HepG2 (cell line): ENCODE data around the gene MYCBPAP. TPM values are rescaled to one million over a fixed set of nuclear protein-coding genes. Genes with fewer than 3 reads are reported as not detected.

Experiments
- ATAC-seq: fragments of 200-7000 bp; cut with Tn5 transposase; 3 replicates; pipeline ENCODE4 v1.9.1; 2020; ENCODE audit warnings: mild to moderate bottlenecking, moderate library complexity
- BruUV-seq: library from RNA; stranded (reverse); fragments of 400-500 nt; replicated peaks from 2 replicates; lab custom pipeline; 2021; lab: Mats Ljungman, UMichigan
- CTCF ChIA-PET: fragments of 300-600 bp; formaldehyde crosslinking; extraction: SDS; loops from one replicate; lab custom pipeline; 2021; ENCODE audit warnings: low total read pairs, inconsistent platforms, low intra/inter-chr PET ratio; lab: Yijun Ruan, JAX
- POLR2A ChIA-PET: fragments of 350-600 bp; sonication (Branson Sonifier 250); formaldehyde crosslinking; loops from one replicate; lab custom pipeline; 2020; ENCODE audit warnings: antibody characterized with exemption, inconsistent platforms; lab: Yijun Ruan, JAX
- DNase-seq: peaks from one replicate; pipeline ENCODE4 v3.0.0-alpha.2; 2015; ENCODE audit warnings: low spot score
- FAIRE-seq: peaks from 3 replicates; lab custom pipeline; 2011; peaks lifted over from hg19 to GRCh38; lab: Jason Lieb, UNC
- H2AFZ ChIP-seq: one replicate; pipeline ENCODE4 v1.6.1; 2011; ENCODE audit warnings: low read length, inconsistent platforms
- H3K27ac ChIP-seq: fragments of 300-600 bp; 3 replicates; pipeline ENCODE4 v1.8.0; 2011; ENCODE audit warnings: mixed run types, mild to moderate bottlenecking, mixed read lengths, low read length, inconsistent platforms; ENCODE audit not compliant: insufficient read depth; ENCODE audit errors: extremely low read length
- H3K27me3 ChIP-seq, 2 experiments: fragments of 200-600 bp in 1 of 2; 2 replicates in 1 of 2; 3 replicates in 1 of 2; pipeline versions ENCODE4 v1.6.0 to v1.8.0; 2011; ENCODE audit warnings: low read length in 2 of 2, mild to moderate bottlenecking in 2 of 2, moderate library complexity in 2 of 2, inconsistent platforms in 1 of 2; ENCODE audit not compliant: insufficient read depth in 2 of 2, control insufficient read depth in 1 of 2
- H3K36me3 ChIP-seq, 2 experiments: fragments of 200-600 bp in 1 of 2; replicated peaks in 1 of 2; 2 replicates in 1 of 2; 3 replicates in 1 of 2; pipeline versions ENCODE4 v1.5.1 to v1.8.0; 2011; ENCODE audit warnings: low read length in 2 of 2, inconsistent platforms in 1 of 2; ENCODE audit not compliant: insufficient read depth in 2 of 2, control insufficient read depth in 1 of 2
- H3K4me1 ChIP-seq: 2 replicates; pipeline ENCODE4 v1.5.1; 2012; ENCODE audit warnings: low read length, inconsistent platforms; ENCODE audit not compliant: insufficient read depth
- H3K4me2 ChIP-seq: 2 replicates; pipeline ENCODE4 v1.6.0; 2011; ENCODE audit warnings: low read depth, low read length, inconsistent platforms
- H3K4me3 ChIP-seq, 3 experiments: fragments of 200-600 bp in 1 of 3; sonication (generic), shearing (Covaris generic) in 1 of 3; replicated peaks in 1 of 3; 2 replicates each; pipeline ENCODE4 v1.5.1; 2011 to 2016; ENCODE audit warnings: low read length in 3 of 3, inconsistent platforms in 2 of 3, low read depth in 2 of 3, mild to moderate bottlenecking in 2 of 3, control low read depth in 1 of 3, mixed read lengths in 1 of 3; ENCODE audit not compliant: insufficient read depth in 1 of 3
- H3K79me2 ChIP-seq: one replicate; pipeline ENCODE4 v1.6.1; 2011; ENCODE audit warnings: low read length, inconsistent platforms; ENCODE audit not compliant: insufficient read depth
- H3K9ac ChIP-seq: 2 replicates; pipeline ENCODE4 v1.6.0; 2011; ENCODE audit warnings: mild to moderate bottlenecking, low read depth, low read length, inconsistent platforms; ENCODE audit not compliant: insufficient read depth
- H3K9me3 ChIP-seq: 2 replicates; pipeline ENCODE4 v1.5.1; 2012; ENCODE audit warnings: mild to moderate bottlenecking, low read length
- H4K20me1 ChIP-seq: 2 replicates; pipeline ENCODE4 v1.6.0; 2011; ENCODE audit warnings: inconsistent platforms, mild to moderate bottlenecking, low read length, moderate library complexity; ENCODE audit not compliant: insufficient read depth
- DRAP1 ChIP-seq: IDR thresholded peaks from 2 replicates; pipeline ENCODE4 v1.6.1; 2016; ENCODE audit warnings: missing genetic modification reagents, missing compliant biosample characterization
- HES4 ChIP-seq: sonication (generic); formaldehyde crosslinking; IDR thresholded peaks from 2 replicates; pipeline ENCODE4 v1.9.0; 2021; ENCODE audit warnings: mild to moderate bottlenecking, missing genetic modification reagents, borderline replicate concordance
- MAX ChIP-seq: IDR thresholded peaks from 2 replicates; pipeline ENCODE4 v1.6.1; 2012; ENCODE audit warnings: inconsistent platforms
- RFX5 ChIP-seq: IDR thresholded peaks from 2 replicates; pipeline ENCODE4 v1.6.1; 2011; ENCODE audit warnings: low read depth, low read length, improper control_type of control experiment
- WIZ ChIP-seq: sonication (generic); formaldehyde crosslinking; IDR thresholded peaks from 2 replicates; pipeline ENCODE4 v1.5.1; 2020; ENCODE audit warnings: mild to moderate bottlenecking, missing genetic modification reagents
- XRCC5 ChIP-seq: fragments of 200-400 bp; formaldehyde crosslinking; optimal IDR thresholded peaks from 2 replicates; pipeline ENCODE3; 2017; ENCODE audit warnings: mild to moderate bottlenecking, low read length
- ZFP62 ChIP-seq: sonication (generic); formaldehyde crosslinking; IDR thresholded peaks from 2 replicates; pipeline ENCODE4 v1.4.0; 2020; ENCODE audit warnings: missing genetic modification reagents
- ZKSCAN5 ChIP-seq: sonication (generic); formaldehyde crosslinking; IDR thresholded peaks from 2 replicates; pipeline ENCODE4 v1.5.1; 2020; ENCODE audit warnings: mild to moderate bottlenecking, missing genetic modification reagents
- ZNF17 ChIP-seq: sonication (generic); formaldehyde crosslinking; IDR thresholded peaks from 2 replicates; pipeline ENCODE4 v1.5.0; 2020; ENCODE audit warnings: mild to moderate bottlenecking, missing genetic modification reagents
- ZNF274 ChIP-seq: sonication (generic); formaldehyde crosslinking; IDR thresholded peaks from 2 replicates; pipeline ENCODE4 v1.5.1; 2020; ENCODE audit warnings: mild to moderate bottlenecking, missing genetic modification reagents
- ZNF354B ChIP-seq: sonication (generic); formaldehyde crosslinking; IDR thresholded peaks from 2 replicates; pipeline ENCODE4 v1.8.0; 2022; ENCODE audit warnings: mild to moderate bottlenecking, missing genetic modification reagents
- ZNF543 ChIP-seq: sonication (generic); formaldehyde crosslinking; IDR thresholded peaks from 2 replicates; pipeline ENCODE4 v1.4.0; 2020; ENCODE audit warnings: mild to moderate bottlenecking, missing genetic modification reagents
- ZNF614 ChIP-seq: IDR thresholded peaks from 2 replicates; pipeline ENCODE4 v1.6.1; 2018; ENCODE audit warnings: missing biosample characterization, missing genetic modification reagents, inconsistent platforms, borderline replicate concordance
- ZNF891 ChIP-seq: sonication (generic); formaldehyde crosslinking; IDR thresholded peaks from 2 replicates; pipeline ENCODE4 v1.5.0; 2020; ENCODE audit warnings: mild to moderate bottlenecking, missing genetic modification reagents
- WGBS: methylation state at CpG from one replicate; pipeline ENCODE4 v1.1.6; 2017; ENCODE audit warnings: low lambda C conversion rate; 5-methylcytosine and 5-hydroxymethylcytosine counted together
- in situ Hi-C: cut with HindIII; loops from 2 replicates; pipeline ENCODE4 v1.10.0; 2017; ENCODE audit warnings: low pct_unique_long_range_greater_than_20kb; ENCODE audit not compliant: extremely low pct_ligation_motif_present
- intact Hi-C: fragments of 100-400 bp; cut with micrococcal nuclease; formaldehyde crosslinking; loops from one replicate; pipeline ENCODE4 v1.10.0; 2022; ENCODE audit not compliant: unreplicated experiment
- polyA plus RNA-seq, 8 experiments: library from polyadenylated mRNA; depleted of rRNA in 3 of 8; stranded (reverse) in 7 of 8; unstranded in 1 of 8; fragments of >200 nt; fragmentation: Illumina TruSeq in 4 of 8; extraction: Trizol in 4 of 8; gene quantifications; 2 replicates each; pipeline versions ENCODE4 v1.2.1 to v1.2.3, GENCODE V29; 2011 to 2016; ENCODE audit warnings: low read depth in 4 of 8, missing spikeins in 1 of 8, mixed read lengths in 1 of 8; ENCODE audit not compliant: insufficient read depth in 1 of 8
- total RNA-seq, 5 experiments: library from RNA; depleted of rRNA; stranded (reverse); fragments of >200 nt; fragmentation: Illumina TruSeq; extraction: Trizol; gene quantifications; 2 replicates each; pipeline ENCODE4 v1.2.3, GENCODE V29; 2016; ENCODE audit warnings: low read depth in 1 of 5
- TF ChIP-seq, protein P1 (sequence below): sonication (generic); formaldehyde crosslinking; IDR thresholded peaks from 2 replicates; pipeline ENCODE4 v1.5.1; 2020; ENCODE audit warnings: missing genetic modification reagents, mild to moderate bottlenecking, borderline replicate concordance

MYCBPAP gene
- total and polyA plus RNA-seq, 2 of the 13 experiments (the other 11 are each of a cell fraction or from before 2014, with no cell fraction given): 0.22 to 0.24 TPM

- no peak overlapping the region for H3K4me3 ChIP-seq
- FAIRE-seq (no peak), ATAC-seq (no peak), DNase-seq (no peak)
- intact Hi-C loops: no loop called here
- no TSS peak for BruUV-seq
- H3K4me1 ChIP-seq: peaks cover 7% of the 10 kb centered on the region
- H3K4me2 ChIP-seq: no peak overlapping the region
- ChIA-PET POLR2A (no interaction called here), CTCF (no interaction called here)
- H2AFZ ChIP-seq: no peak overlapping the region
- TF ChIP-seq MAX (no peak), WIZ (no peak), ZNF614 (CRISPR knock-in tag) (no peak), ZNF17 (no peak), ZNF543 (CRISPR knock-in tag) (no peak), HES4 (CRISPR knock-in tag) (no peak), ZKSCAN5 (CRISPR knock-in tag) (no peak), ZNF354B (no peak), ZNF274 (CRISPR knock-in tag) (no peak), XRCC5 (no peak), ZNF891 (no peak), ZFP62 (CRISPR knock-in tag) (no peak), DRAP1 (CRISPR knock-in tag) (no peak), RFX5 (no peak)
- TF ChIP-seq, protein P1, sequence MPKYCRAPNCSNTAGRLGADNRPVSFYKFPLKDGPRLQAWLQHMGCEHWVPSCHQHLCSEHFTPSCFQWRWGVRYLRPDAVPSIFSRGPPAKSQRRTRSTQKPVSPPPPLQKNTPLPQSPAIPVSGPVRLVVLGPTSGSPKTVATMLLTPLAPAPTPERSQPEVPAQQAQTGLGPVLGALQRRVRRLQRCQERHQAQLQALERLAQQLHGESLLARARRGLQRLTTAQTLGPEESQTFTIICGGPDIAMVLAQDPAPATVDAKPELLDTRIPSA (CRISPR knock-in tag): no peak
- H3K79me2 ChIP-seq: no peaks in the 10 kb centered on the region
- WGBS: 100% methylated on average over 3 of the region's 3 CpGs
- peaks cover 7 to 18% of the 10 kb centered on the region in 2 experiments; a peak in 4 of 5 replicates for H3K36me3 ChIP-seq
- H3K27me3 ChIP-seq: no peaks in the 10 kb centered on the region
- H3K27ac ChIP-seq: no peak overlapping the region
- in situ Hi-C loops: no loop called here
- no peaks in the 10 kb centered on the region for H3K9me3 ChIP-seq
- no peaks in the 10 kb centered on the region; the same call in 1 of the 2 replicates for H4K20me1 ChIP-seq
- no peak overlapping the region for H3K9ac ChIP-seq
Observed at GRCh38 chr17:50464121-50464520, 44.1 kb upstream of the MYCBPAP start.
